IPS-15b (cell line): Measurements from ENCODE around the gene TPI1.
A peak's percentile ranks its signal among the peaks of the same experiment; 100 is the strongest.

ENCODE experiments used
- H3K27me3 ChIP-seq: one replicate; pipeline ENCODE4 v1.6.1; 2013; ENCODE audit warnings: low read length; ENCODE audit not compliant: control insufficient read depth, insufficient read depth
- H3K36me3 ChIP-seq: one replicate; pipeline ENCODE4 v1.6.1; 2013; ENCODE audit warnings: low read length; ENCODE audit not compliant: control insufficient read depth, insufficient read depth
- H3K4me1 ChIP-seq: one replicate; pipeline ENCODE4 v1.6.1; 2013; ENCODE audit warnings: mild to moderate bottlenecking, low read length; ENCODE audit not compliant: control insufficient read depth, insufficient read depth
- H3K4me3 ChIP-seq: one replicate; pipeline ENCODE4 v1.5.1; 2013; ENCODE audit warnings: low read depth, low read length
- H3K9ac ChIP-seq: one replicate; pipeline ENCODE4 v1.6.1; 2013; ENCODE audit warnings: low read depth, mild to moderate bottlenecking, low read length
- H3K9me3 ChIP-seq: one replicate; pipeline ENCODE4 v1.6.1; 2013; ENCODE audit warnings: mild to moderate bottlenecking, low read length; ENCODE audit not compliant: control insufficient read depth, insufficient read depth

The TPI1 gene

DNA sequence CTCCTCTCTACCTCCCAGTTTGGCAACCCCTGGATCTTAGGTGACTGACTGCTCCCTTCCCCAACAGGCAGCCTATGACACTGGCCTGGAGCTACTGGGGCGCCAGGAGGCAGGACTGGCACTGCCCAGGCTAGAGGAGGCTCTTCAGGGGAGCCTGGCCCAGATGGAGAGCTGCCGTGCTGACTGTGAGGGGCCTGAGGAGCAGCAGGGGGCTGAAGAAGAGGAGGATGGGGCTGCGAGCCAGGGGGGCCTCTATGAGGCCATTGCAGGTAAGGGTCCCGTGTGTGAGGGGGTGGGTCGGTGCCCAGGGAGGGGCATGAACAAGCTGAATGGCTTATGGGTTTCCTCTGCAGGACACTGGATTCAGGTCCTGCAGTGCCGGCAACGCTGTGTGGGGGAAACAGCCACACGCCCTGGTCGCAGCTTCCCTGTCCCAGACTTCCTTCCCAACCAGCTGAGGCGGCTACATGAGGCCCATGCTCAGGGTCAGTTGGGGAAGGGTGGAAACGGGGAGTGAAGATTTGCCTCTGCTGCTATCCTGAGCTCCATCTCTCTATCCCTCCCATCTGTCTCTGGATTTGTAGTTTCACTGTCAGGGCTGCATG, 36.9 kb upstream of the TPI1 start:
- Histone ChIP-seq H3K4me1 (peaks cover 4% of the 10 kb centered on the region), H3K36me3 (peaks cover 32% of the 10 kb centered on the region), H3K9ac (peak overlapping the region; percentile 77), H3K4me3 (peak overlapping the region; percentile 82), H3K9me3 (no peaks in the 10 kb centered on the region), H3K27me3 (peaks cover 9% of the 10 kb centered on the region)

DNA sequence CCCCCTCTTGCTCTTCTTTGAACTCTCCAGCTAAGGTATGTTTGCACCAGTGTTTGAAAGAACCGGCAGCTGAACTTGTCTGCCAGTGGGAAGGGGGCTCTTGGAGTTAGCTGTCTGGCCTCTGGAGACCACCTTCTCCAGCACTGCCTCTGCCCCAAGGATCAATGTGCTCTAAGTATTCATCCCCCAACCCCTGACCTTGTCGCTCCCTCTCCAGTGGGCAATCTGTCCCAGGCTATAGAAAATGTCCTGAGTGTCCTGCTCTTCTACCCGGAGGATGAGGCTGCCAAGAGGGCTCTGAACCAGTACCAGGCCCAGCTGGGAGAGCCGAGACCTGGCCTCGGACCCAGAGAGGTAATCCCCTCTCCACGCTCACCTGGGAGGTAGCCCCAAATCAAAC, 36.3 kb upstream of the TPI1 start:
- Histone ChIP-seq H3K9ac (no peak overlapping the region), H3K4me1 (peaks cover 4% of the 10 kb centered on the region), H3K9me3 (no peaks in the 10 kb centered on the region), H3K4me3 (no peak overlapping the region), H3K27me3 (peaks cover 7% of the 10 kb centered on the region), H3K36me3 (peaks cover 32% of the 10 kb centered on the region)

GRCh38 chr12:6831450-6831995, 35.8 kb upstream of the TPI1 start:
- H3K36me3 ChIP-seq, result peaks cover 36% of the 10 kb centered on the region

DNA sequence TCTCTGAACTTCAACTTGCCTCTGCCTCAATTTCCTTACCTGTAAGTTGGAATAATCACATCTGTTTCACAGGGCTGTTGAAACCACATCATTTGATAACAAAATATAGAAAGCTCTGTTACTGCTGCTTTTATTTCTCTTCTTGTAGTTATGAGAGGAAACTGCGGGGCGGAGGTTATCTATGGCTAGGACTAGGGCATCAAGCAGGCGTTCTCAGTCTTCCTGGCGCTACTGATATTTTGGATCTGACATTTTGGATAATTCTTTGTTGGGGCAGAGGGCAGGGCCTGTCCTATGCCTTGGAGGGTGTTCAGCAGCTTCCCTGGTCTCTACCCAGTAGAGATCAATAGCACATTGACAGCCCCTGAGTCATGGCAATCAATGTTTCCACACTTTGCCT, 35.2 kb upstream of the TPI1 start:
- Histone ChIP-seq H3K9ac (no peak overlapping the region), H3K9me3 (no peaks in the 10 kb centered on the region), H3K27me3 (no peaks in the 10 kb centered on the region), H3K36me3 (peaks cover 39% of the 10 kb centered on the region), H3K4me1 (peaks cover 2% of the 10 kb centered on the region), H3K4me3 (no peak overlapping the region)

More at GRCh38 chr12:6831450-6831995, 35.8 kb upstream of the TPI1 start:
- Histone ChIP-seq H3K9me3 (no peaks in the 10 kb centered on the region), H3K4me3 (no peak overlapping the region), H3K27me3 (peaks cover 2% of the 10 kb centered on the region), H3K4me1 (peaks cover 4% of the 10 kb centered on the region), H3K9ac (no peak overlapping the region)

DNA sequence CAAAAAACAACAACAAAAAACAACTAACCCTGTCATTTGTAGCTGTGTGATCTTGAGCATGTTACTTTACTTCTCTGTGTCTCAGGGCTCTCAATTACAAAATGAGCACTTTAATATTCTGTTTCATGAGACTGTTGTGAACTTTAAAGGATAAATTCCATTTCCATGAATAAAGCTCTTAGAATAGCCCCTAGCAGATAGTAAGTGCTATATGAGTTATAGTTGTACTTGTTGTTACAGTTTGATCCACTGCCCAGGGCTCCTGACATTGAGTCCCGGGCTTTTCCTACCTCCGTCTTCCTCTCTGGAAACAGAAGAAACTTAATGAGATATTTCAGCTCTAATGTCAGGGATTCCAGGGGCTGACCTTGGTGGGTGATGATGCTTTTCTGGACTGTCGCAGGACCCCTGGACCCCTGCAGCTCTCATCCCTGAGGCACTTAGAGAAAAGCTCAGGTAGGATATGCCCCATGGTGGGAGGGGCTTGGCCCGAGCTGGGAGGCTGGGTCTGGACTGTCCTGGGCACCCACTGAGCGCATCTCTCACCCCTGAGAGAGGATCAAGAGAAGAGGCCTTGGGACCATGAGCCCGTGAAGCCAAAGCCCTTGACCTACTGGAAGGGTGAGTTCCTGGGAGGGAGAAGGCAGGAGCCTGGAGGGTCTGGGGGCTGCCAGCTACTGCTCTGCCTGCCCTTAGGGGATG, 34.0 kb upstream of the TPI1 start:
- Histone ChIP-seq H3K9me3 (no peaks in the 10 kb centered on the region), H3K36me3 (peaks cover 51% of the 10 kb centered on the region), H3K4me3 (no peak overlapping the region), H3K4me1 (no peaks in the 10 kb centered on the region), H3K27me3 (no peaks in the 10 kb centered on the region), H3K9ac (no peak overlapping the region)

DNA sequence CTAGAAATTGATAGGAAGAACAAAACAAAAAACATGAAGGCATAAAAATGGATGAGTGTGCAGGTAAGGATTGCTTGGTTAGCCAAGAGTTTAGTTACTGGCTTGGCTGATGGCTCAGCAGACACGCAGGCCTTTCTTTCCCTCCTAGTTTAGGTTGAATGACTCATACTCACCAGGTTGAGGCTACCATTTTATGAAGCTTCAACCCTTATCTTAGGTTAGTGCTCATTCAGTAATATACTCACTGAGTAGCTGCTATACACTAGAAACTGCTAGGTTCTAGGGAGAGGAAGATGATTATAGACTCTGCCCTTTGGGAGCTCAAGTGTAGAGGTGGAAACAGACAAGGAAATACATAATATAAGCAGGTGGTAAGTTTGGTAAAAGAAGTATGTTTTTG, 33.1 kb upstream of the TPI1 start:
- H3K9ac ChIP-seq, result no peak overlapping the region
- no peaks in the 10 kb centered on the region for H3K9me3 ChIP-seq
- H3K27me3 ChIP-seq, result no peaks in the 10 kb centered on the region
- peaks cover 54% of the 10 kb centered on the region for H3K36me3 ChIP-seq
- no peaks in the 10 kb centered on the region for H3K4me1 ChIP-seq
- H3K4me3 ChIP-seq, result no peak overlapping the region

DNA sequence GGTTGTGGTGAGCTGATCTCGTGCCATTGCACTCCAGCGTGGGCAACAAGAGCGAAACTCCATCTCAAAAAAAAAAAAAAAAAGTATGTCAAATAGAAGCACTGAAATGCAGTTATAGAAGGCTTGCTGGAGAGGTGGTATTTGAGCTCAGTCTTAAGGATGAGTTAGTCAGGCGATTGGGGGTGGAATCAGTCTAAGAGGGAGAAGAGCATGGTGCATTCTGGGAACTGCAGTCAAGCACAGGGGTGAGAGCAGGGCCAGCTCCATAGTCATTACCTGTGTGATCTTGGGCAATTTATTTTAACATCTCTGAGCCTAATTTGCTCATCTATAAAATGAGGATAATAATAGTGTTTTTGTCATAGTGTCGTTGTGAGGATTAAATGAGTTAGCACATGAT, 32.5 kb upstream of the TPI1 start:
- H3K4me3 ChIP-seq, result no peak overlapping the region
- no peaks in the 10 kb centered on the region for H3K9me3 ChIP-seq
- no peaks in the 10 kb centered on the region for H3K4me1 ChIP-seq
- H3K9ac ChIP-seq, result no peak overlapping the region
- no peaks in the 10 kb centered on the region for H3K27me3 ChIP-seq
- H3K36me3 ChIP-seq, result peaks cover 60% of the 10 kb centered on the region

GRCh38 chr12:6836851-6837250, 30.5 kb upstream of the TPI1 start:
- H3K9me3 ChIP-seq, result no peaks in the 10 kb centered on the region
- peaks cover 43% of the 10 kb centered on the region for H3K36me3 ChIP-seq
- H3K9ac ChIP-seq, result no peak overlapping the region
- no peaks in the 10 kb centered on the region for H3K27me3 ChIP-seq
- H3K4me1 ChIP-seq, result no peaks in the 10 kb centered on the region
- H3K4me3 ChIP-seq, result no peak overlapping the region

GRCh38 chr12:6837370-6838060, 29.8 kb upstream of the TPI1 start:
- H3K4me1 ChIP-seq, result no peaks in the 10 kb centered on the region
- no peaks in the 10 kb centered on the region for H3K9me3 ChIP-seq
- no peaks in the 10 kb centered on the region for H3K27me3 ChIP-seq
- H3K4me3 ChIP-seq, result no peak overlapping the region
- peaks cover 39% of the 10 kb centered on the region for H3K36me3 ChIP-seq
- no peak overlapping the region for H3K9ac ChIP-seq

- H3K36me3 ChIP-seq, result peaks cover 45% of the 10 kb centered on the region
- H3K4me1 ChIP-seq, result no peaks in the 10 kb centered on the region
- H3K4me3 ChIP-seq, result no peak overlapping the region
- H3K27me3 ChIP-seq, result no peaks in the 10 kb centered on the region
- no peaks in the 10 kb centered on the region for H3K9me3 ChIP-seq
- no peak overlapping the region for H3K9ac ChIP-seq
These were observed 28.5 kb upstream of the TPI1 start for GRCh38 chr12:6838854-6839253.

DNA sequence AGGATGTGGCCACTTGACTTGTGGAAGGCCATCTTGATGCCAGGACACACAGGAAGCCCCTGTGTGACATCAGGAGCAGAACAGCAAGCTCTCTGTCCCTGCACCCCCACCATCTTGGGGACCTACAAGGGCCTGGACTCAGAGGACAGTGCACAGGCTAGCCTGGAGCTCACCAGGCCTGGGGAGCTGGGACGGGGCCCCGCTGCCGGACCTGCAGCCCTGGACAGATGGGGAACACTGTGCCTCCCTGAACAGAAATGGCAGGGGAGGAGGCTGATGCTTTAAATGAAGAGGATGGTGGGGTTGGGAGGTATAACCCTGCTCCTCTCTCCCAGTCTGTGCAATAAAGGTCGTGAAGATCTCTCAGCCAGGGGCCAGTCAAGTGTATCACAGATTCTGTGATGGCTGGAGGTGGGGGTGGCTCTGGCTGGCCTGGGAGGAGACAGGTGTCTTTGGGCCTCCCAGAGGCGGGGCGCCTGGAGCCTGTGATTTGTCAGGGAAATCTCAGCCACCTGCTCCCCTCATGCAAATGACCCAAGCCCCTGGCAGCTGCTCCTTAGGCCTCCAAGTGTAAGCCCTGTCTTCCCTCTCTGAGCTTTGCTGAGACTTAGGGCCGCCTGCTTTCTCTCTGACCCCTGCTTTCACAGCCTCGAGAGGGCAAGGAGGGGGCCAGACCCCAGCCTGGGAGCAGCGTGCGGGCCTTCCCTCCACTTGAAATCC, 27.7 kb upstream of the TPI1 start:
- H3K27me3 ChIP-seq, result no peaks in the 10 kb centered on the region
- H3K4me3 ChIP-seq, result no peak overlapping the region
- no peaks in the 10 kb centered on the region for H3K4me1 ChIP-seq
- H3K9me3 ChIP-seq, result no peaks in the 10 kb centered on the region
- no peak overlapping the region for H3K9ac ChIP-seq
- peaks cover 49% of the 10 kb centered on the region for H3K36me3 ChIP-seq
